ENCODE data around the gene FOXO4. TPM values are rescaled to one million over a fixed set of nuclear protein-coding genes. Genes with fewer than 3 reads are reported as not detected.

FOXO4 gene
- total RNA-seq, 1 experiment from 2014 or later = 14.7 TPM

DNA sequence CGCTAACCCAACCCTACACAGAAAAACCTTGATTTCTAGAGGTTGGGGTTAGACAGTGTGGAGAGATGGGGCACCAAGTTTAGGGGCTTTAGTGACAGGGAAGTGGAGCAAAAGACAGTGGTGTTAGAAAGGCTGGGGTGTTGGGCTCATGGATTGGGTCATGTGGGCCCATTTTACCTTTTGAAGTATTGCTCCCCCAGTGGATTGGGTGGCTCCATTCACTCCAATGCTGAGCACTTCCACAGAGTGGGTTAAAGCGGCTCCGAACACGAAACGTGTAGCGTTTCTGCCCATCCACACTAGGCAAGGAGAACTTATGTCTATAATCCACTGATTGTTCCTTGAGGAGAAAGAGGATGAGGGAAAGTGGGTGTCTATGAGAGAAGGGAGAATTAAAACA is 13.4 kb downstream of the FOXO4 start (continued):
- TF ChIP-seq EZH2 (IDR thresholded peaks at IDR 0.05) (no peak), YY1 (IDR thresholded peaks at IDR 0.05; ENCODE audit: extremely low read depth, insufficient replicate concordance, low read depth, low read length) (no peak), FOSL1 (IDR thresholded peaks at IDR 0.05; ENCODE audit: low read depth) (no peak)

- Histone ChIP-seq H3K9ac (ENCODE audit: low read length) (no peak within 1 kb of the TSS), H2AFZ (ENCODE audit: low read depth, low read length, poor library complexity, severe bottlenecking) (no peak within 1 kb of the TSS), H3K4me2 (ENCODE audit: low read length) (no peak within 1 kb of the TSS), H3K27ac (ENCODE audit: low read depth, low read length) (no peak within 1 kb of the TSS), H3K36me3 (ENCODE audit: control insufficient read depth in 1 of 2, insufficient read depth in 2 of 2, low read length in 2 of 2) (no peaks in the 10 kb centered on the region), H3K27me3 (ENCODE audit: insufficient read depth, low read length) (no peaks in the 10 kb centered on the region), H3K4me1 (ENCODE audit: control insufficient read depth in 1 of 2, insufficient read depth in 2 of 2, low read length in 2 of 2) (peaks cover 0 to 2% of the 10 kb centered on the region in 2 experiments; a peak in 1 of 4 replicates), H4K20me1 (ENCODE audit: insufficient read depth) (no peaks in the 10 kb centered on the region), H3K79me2 (ENCODE audit: insufficient read depth, low read length) (no peaks in the 10 kb centered on the region), H3K9me2 (ENCODE audit: insufficient read depth) (no peaks in the 10 kb centered on the region), H3K4me3 (replicated peaks in 1 of 2; ENCODE audit: low read depth in 1 of 2, low read length in 2 of 2) (no peak within 1 kb of the TSS), H3K9me3 (ENCODE audit: control insufficient read depth in 1 of 2, insufficient read depth in 1 of 2, low read depth in 1 of 2, low read length in 2 of 2) (no peaks in the 10 kb centered on the region)
- BruUV-seq (replicated peaks) = no TSS peak
- ATAC-seq (no peak), DNase-seq (ENCODE audit: low read depth, low spot score) (no peak)
- intact Hi-C loops (cut with micrococcal nuclease) = no loop called here
- CTCF ChIA-PET = no interaction called here
- RAD21 ChIA-PET (ENCODE audit: low non-redundant PET in 1 of 2, low total read pairs in 2 of 2, uncharacterized antibody in 2 of 2, unreplicated experiment in 2 of 2) = no interaction called here
- POLR2A ChIA-PET = no interaction called here
- TF ChIP-seq ZNF274 (IDR thresholded peaks at IDR 0.05; ENCODE audit: low read depth, low read length) (no peak), ZFX (IDR thresholded peaks at IDR 0.05) (no peak), MAX (IDR thresholded peaks at IDR 0.05) (no peak), ELF1 (IDR thresholded peaks at IDR 0.05; ENCODE audit: borderline replicate concordance, low read depth) (no peak), POLR2A (IDR thresholded peaks at IDR 0.05; ENCODE audit: borderline replicate concordance, extremely low read depth, insufficient read depth, insufficient read length) (no peak), CEBPB (IDR thresholded peaks at IDR 0.05; ENCODE audit: low read depth) (no peak), REST (IDR thresholded peaks at IDR 0.05; ENCODE audit: low read depth) (no peak), POLR2AphosphoS5 (IDR thresholded peaks at IDR 0.05; ENCODE audit: low read depth, low read length) (no peak), EZH2phosphoT487 (IDR thresholded peaks at IDR 0.05; ENCODE audit: borderline replicate concordance) (no peak), TCF7L2 (IDR thresholded peaks at IDR 0.05; ENCODE audit: borderline replicate concordance, extremely low read depth, insufficient read depth, insufficient read length) (no peak), RAD21 (IDR thresholded peaks at IDR 0.05; ENCODE audit: low read depth) (no peak), JUND (IDR thresholded peaks at IDR 0.05) (no peak)
- TF ChIP-seq, protein P1, sequence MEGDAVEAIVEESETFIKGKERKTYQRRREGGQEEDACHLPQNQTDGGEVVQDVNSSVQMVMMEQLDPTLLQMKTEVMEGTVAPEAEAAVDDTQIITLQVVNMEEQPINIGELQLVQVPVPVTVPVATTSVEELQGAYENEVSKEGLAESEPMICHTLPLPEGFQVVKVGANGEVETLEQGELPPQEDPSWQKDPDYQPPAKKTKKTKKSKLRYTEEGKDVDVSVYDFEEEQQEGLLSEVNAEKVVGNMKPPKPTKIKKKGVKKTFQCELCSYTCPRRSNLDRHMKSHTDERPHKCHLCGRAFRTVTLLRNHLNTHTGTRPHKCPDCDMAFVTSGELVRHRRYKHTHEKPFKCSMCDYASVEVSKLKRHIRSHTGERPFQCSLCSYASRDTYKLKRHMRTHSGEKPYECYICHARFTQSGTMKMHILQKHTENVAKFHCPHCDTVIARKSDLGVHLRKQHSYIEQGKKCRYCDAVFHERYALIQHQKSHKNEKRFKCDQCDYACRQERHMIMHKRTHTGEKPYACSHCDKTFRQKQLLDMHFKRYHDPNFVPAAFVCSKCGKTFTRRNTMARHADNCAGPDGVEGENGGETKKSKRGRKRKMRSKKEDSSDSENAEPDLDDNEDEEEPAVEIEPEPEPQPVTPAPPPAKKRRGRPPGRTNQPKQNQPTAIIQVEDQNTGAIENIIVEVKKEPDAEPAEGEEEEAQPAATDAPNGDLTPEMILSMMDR (IDR thresholded peaks at IDR 0.05 in 2 of 3, conservative IDR thresholded peaks at IDR 0.05 in 1 of 3; ENCODE audit: borderline replicate concordance in 1 of 3, insufficient read depth in 1 of 3, low read depth in 2 of 3, low read length in 2 of 3) = no peak
- TF ChIP-seq, protein P2, sequence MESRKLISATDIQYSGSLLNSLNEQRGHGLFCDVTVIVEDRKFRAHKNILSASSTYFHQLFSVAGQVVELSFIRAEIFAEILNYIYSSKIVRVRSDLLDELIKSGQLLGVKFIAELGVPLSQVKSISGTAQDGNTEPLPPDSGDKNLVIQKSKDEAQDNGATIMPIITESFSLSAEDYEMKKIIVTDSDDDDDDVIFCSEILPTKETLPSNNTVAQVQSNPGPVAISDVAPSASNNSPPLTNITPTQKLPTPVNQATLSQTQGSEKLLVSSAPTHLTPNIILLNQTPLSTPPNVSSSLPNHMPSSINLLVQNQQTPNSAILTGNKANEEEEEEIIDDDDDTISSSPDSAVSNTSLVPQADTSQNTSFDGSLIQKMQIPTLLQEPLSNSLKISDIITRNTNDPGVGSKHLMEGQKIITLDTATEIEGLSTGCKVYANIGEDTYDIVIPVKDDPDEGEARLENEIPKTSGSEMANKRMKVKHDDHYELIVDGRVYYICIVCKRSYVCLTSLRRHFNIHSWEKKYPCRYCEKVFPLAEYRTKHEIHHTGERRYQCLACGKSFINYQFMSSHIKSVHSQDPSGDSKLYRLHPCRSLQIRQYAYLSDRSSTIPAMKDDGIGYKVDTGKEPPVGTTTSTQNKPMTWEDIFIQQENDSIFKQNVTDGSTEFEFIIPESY (IDR thresholded peaks at IDR 0.05; ENCODE audit: extremely low read depth, insufficient replicate concordance, low read length) = no peak
Measured at GRCh38 chrX:71111141-71111843, 15.6 kb downstream of the FOXO4 start, which contains the start of gene IL2RG. Gene IL2RG (minus strand): TSS chrX:71111577. CDS start chrX:71111539, 38 bp downstream.
